ENCODE data around the gene CORO1C.

DNA sequence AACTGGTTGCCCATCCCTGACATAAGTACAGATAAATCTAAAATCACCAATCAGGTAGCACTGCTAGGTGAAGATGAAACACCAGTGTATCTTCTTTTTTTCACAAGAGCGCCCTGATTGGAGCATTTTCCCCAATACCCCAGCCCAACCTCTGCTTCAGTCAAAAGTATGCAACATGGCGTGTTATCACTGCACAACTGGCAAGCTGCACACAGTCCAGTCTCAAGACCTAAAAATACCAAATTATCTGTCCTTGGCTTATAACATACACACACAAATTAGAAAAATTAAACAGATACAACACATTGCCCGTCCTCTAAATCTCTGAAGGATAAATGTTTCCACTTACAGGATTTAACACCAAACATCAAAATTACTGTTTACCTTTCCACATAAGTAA lies 77.4 kb downstream of the CORO1C start:
- TF ChIP-seq TCF7L2 (IDR thresholded peaks at IDR 0.05; ENCODE audit: borderline replicate concordance, extremely low read depth, insufficient read depth, insufficient read length) (no peak), EZH2 (IDR thresholded peaks at IDR 0.05) (no peak)

Measured in HCT116 (cell line).